Stimulated activated CD4-positive, alpha-beta T cell treated with anti-CD3 and anti-CD28 coated beads, Interleukin-12 subunit alpha, Interleukin-12 subunit beta, amount 100 ng/mL, for 4 hours (primary cell): ENCODE measurements around the gene CIAO2A.
A peak's percentile ranks its signal among the peaks of the same experiment; 100 is the strongest.
"Not testable (repeated sequence)": the region's sequence is repeated elsewhere in the genome, so short reads cannot be mapped to it uniquely, and the experiment has no call there.

Source experiments
- DNase-seq: peaks from one replicate; pipeline ENCODE4 v3.0.0-alpha.2; 2020

The CIAO2A gene

DNA sequence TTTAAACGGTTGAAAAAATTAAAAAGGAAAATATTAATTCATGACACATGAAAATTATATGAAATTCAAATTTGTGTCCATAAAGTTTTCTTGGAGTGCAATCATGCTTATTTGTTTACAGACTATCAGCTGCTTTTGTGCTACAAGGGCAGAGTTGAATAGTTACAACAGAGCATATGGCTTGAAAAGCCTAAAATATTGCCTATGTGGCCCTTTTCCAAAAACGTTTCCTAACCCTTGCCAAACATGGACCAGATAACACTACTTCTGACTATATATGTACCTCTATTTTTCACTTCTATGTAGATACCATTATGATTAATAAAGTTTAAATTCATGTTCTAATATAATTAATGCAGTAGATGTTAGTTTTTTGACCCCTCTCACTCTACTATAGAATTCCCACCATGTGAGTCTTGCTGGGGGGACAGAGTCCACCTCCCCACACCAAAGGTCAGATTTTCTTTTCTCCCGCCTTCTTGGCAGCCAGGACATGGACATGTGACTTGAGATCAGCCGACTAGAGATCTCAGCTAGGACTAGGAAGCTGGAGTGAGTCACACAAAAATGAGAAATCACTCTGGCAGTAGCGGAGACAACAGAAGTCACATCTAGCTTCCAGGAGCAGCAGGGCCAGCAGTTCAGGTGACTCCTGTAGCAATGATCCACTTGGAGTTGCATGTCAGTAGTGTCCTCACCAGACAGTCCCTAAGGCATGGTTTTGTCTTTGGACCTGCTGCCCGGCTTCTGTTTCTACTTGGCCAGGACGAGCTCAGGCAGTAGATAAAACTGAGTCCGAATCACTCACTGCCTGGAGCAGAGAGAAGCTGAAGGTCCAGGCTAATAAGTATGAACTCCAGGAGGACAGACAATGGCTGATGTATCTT, 22.4 kb downstream of the CIAO2A start:
- DNase-seq: no peak

GRCh38 chr15:64070106-64070505, 23.5 kb downstream of the CIAO2A start:
- no peak for DNase-seq

DNA sequence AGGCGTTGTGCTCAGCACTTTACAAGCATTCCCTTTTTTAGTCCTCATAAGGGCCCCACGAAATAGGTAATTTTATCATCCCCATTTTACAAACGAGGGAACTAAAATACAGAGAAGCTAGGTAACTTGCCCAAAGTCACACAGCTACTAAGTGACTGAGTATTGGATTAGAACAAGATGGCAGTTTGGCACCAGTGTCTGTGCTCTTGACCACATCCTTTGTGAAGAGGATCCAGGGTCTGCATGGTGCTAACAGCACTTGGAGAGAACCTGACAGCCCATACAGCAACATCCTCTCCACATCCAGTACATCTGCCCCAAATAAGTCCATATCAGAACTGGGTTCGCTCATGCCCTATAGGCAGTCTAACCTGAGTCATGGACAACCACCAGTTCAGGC, 25.5 kb downstream of the CIAO2A start:
- no peak for DNase-seq

DNA sequence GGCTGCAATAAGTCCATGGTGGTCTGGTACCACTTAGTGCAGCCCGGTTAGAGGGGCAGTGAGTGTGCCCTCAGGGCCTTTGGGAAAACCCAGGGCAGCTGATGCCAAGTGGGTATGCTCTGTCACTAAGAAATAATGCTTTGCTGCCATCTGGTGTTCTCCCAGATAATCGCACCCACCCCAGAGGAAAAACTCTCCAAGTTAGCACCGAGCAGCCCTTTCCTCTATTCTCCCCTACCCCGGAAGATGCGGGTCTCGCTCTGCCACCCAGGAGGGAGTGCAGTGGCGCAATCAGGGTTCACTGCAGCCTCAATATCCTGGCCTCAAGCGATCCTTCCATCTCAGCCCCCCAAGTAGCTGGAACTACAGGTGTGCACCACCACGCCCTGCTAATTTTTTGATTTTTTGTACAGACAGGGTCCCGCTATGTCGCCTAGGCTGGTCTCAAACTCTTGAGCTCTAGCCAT, 26.0 kb downstream of the CIAO2A start:
- peak; percentile 54 for DNase-seq

GRCh38 chr15:64066451-64066850, 27.2 kb downstream of the CIAO2A start:
- no peak for DNase-seq

DNA sequence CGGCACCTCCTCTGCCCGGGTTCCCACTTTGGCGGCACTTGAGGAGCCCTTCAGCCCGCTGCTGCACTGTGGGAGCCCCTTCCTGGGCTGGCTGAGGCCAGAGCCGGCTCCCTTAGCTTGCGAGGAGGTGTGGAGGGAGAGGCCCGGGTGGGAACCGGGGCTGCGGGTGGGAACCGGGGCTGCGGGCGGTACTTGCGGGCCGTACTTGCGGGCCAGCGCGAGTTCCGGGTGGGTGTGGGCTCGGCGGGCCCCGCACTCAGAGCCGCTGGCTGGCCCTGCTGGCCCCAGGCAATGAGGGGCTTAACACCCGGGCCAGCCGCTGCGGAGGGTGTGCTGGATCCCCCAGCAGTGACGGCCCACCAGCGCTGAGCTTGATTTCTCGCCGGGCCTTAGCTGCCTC, 32.9 kb downstream of the CIAO2A start:
- DNase-seq: no peak

DNA sequence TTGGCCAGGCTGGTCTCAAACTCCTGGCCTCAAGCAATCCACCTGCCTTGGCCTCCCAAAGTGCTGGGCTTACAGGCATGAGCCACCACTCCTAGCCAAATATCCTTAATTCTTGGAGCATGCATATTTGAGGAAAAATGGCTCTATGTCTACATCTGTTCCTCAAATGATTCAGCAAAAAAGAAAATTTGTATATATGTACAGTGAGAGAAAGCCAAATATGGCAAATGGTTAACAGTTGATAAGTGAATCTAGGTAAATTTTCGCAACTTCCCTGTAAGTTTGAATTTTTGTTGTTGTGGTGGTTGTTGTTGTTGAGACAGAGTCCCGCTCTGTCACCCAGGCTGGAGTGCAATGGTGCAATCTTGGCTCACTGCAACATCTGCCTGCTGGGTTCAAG, 34.5 kb downstream of the CIAO2A start:
- DNase-seq: not testable (repeated sequence)

DNA sequence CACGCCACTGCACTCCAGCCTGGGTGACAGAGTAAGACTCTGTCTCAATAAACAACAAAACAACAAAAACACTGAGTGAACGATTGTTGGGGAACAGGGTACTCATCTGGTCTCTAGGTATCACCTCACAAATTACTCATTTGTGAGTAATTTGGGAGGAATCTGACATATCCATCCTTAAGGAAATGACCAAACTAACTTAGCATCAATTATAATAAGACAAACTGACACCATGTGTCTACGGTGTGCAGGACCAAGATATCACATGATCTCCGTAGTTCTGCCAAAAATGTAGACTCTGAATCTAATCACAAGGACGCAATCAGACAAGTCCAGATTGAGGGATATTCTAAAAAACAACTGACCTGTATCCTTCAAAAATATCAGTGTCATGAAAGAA, 35.4 kb downstream of the CIAO2A start:
- no peak for DNase-seq

DNA sequence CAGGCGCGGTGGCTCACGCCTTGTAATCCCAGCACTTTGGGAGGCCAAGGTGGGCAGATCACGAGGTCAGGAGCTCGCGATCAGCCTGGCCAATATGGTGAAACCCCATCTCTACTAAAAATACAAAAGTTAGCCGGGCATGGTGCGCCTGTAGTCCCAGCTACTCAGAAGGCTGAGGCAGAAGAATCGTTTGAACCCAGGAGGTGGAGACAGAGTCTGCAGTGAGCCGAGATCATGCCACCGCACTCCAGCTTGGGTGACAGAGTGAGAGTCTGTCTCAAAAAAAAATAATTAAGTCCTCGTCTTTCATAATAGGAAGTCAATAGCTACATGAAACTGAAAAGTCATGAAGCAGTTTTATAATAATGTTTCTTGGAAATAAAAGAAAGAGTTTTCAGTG, 40.0 kb downstream of the CIAO2A start:
- DNase-seq: not testable (repeated sequence)

DNA sequence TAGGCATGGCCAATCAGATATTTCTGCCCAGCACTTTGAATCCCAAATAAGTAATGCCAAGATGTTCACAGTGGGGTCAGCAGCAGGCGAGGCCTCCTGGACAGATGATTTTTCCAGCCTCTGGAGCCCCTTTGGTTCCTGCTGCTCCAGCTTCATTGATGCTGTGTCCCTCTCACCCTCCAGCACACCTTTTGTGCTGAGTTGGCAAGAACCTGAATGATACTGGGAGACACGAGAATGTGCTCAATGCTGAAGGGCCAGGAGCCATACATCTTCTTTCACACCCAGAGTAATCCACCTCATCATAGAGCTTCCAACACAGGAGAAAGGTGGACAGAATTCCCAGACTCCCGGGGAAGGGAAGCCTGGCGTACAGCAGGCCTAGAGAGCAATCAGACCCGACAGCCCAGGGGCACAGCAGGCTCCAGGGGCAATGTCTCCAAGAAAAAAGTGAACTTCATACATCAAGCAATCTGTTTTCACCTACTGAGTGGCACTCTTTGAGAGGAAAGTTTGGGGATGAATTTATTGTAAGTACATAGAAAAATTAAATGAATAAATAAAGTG, 40.6 kb downstream of the CIAO2A start:
- DNase-seq: no peak

DNA sequence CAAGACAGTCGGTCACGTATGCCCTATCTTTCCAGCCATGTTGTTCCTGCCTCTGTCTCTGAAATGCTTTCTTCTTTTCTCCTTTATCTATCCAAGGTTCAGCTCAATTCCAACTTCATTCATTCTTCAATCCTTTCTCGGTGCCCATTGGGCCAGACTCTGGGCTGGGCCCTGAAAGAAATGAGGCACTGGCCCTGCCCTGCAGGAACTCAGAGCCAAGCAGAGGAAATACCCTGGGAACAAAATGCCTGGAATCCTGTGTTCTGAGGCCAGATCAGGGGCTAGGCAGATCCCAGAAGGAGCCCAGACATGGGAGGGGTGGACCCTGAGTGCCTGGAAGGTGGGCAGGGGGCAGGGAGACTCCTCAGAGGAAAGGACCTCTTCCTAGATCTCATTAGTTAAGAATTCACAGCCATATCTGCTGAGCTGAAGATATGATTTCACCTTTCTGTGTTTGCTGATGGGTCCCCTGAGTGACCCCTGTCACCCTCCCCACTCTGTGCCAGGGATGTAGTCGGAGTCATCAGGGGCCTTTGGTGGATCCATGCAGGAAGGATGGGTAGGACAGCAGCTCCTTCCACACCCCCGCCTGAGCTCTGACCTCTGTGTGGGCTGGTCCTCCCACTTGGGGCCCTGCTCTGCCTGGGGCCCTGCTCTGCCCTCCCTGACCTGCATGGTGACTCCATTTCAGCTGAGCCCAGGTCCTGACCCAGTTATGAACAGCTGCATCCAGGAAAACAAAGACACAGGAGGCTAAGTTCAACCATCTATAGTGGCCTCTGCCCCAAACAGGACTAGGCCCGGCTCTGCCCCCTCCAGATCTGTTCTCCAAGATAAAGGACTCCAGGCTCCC, 42.0 kb downstream of the CIAO2A start:
- no peak for DNase-seq

DNA sequence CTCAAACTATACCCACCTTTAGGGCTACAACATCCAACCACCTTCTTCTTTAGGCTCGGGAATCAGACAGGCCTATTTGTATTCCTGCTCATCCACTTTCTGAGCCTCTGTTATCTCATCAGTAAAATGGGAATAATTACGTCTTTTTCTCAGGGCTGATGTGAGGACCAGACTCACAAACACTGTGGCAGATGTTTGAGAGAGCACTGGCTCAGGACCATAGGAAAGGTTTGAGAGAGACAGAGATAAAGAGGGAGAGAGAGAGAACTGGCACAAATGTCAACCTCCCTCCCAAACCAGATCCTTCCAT, 42.6 kb downstream of the CIAO2A start:
- DNase-seq: no peak

DNA sequence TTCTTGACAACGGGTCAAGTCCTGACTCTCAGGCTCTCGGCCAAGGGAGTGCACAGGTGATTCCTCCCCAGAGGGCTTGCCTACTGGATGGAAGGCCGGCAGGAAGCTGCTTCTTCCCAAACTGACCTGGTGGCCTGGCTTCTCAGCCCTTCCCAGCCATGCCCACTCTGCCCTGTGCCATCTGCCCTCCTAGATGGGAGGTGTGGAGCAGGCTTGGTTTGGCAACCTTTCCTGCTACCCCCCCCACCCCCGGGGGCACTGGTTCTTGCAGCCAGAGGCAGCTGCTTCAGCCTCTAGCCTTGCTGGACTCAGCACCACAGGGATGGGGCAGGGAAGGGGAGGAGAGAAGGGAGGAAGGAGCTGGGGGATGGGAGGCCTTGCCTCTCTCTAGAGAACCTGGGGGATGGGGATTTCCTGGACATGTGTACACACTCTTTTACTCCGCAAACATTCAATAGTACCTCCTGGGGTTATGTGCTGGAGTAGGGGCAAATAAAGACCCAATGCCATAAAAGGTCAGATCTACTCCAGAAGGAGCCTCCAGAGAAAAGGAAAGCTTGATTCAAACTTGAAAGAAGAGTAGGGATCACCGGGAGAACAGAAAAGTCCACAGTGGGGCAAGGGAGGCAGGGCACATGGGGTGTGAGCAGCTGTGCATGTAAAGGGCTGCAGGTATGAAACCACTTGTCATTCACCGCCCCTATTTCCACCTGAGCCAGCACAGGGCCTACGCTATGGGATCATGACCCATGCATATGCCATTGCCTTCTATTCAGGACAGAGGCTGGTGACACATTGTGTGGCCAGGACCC, 43.2 kb downstream of the CIAO2A start:
- no peak for DNase-seq

DNA sequence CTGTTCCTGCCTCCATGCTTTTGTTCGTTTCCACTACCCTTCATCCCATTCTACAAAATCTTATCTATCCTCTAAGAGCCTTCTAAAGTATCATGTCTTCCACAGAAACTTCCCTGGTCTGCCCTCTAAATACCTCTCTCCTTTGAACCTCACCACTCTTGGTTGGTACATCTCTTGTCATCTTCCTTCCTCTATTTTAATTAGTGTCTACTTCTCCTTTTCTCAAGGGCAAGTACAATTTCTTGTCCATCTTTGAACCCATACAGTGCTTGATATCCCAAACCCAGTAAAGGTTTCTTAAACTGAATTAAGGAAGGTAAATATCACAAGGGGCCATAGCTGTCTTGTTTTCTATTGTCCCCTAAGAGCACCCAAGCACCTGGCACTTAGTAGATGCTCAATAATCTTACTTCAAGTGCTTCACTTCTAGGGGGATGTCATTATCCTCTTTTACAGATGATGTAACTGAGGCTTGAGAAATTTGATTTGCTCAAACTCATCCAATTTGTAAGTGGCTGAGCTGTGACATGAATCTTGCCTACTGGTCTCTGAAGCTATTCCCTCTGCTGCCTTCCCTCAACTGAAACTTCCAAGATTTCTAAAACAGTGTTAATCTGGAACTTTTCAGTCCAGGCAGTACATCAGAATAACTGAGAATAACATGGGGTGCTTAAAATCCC, 44.7 kb downstream of the CIAO2A start:
- DNase-seq: no peak

- peak; percentile 63 for DNase-seq
Observed at GRCh38 chr15:64046421-64047153, 47.1 kb downstream of the CIAO2A start, which contains the start of gene DAPK2. Gene DAPK2, minus strand, starts transcription at chr15:64046485. Its CDS starts 6,224 bp downstream, at chr15:64040261.

DNA sequence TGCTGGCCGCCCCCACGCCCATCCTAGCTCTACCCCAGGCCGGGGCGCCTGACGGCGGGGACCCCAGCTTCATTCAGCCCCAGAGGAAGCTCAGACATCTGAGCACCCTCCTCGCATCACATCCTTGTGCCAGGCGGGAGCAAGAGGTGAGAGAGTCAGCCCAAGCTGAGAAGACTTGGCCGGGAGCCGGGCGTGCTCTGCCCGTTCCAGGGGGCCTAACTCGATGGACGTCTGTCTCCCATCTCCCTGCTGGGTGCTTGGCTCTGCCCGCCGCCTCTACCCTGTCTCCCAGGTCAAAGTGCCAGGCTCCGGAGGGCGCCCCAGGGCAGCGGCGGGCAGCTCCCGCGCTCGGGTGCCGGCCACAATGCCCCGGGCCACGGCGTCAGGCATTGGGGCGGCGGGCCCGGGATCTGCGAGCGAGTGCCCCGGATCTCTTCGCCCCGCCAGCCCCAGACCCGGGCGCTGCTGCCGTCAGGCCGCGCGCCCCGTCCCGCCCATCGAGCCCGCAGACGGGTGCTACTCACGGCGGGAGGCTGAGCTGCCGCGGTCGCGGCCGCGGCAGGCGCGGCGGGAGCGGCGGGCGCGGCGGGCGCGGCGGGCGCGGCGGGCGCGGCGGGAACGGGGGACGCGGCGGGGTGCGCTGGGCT, 47.7 kb downstream of the CIAO2A start:
- peak; percentile 18 for DNase-seq

DNA sequence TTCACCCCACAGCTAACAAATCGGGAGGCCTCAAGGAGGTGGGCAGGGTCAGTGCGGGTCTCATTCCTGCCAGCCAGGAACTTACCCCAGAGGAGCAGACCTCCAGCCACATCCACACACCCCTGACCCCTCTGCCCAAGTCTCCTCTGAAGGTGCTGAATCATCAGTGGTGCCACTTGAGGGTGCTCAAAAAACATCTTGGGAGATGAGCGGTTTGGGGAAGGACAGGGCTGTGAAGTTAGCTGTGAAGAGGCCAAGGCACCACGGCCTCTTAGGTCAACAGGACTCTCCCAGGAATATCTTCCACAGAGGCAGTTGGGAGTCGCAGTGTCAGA, 48.6 kb downstream of the CIAO2A start:
- DNase-seq: no peak

GRCh38 chr15:64044300-64045100, 49.1 kb downstream of the CIAO2A start:
- no peak for DNase-seq

DNA sequence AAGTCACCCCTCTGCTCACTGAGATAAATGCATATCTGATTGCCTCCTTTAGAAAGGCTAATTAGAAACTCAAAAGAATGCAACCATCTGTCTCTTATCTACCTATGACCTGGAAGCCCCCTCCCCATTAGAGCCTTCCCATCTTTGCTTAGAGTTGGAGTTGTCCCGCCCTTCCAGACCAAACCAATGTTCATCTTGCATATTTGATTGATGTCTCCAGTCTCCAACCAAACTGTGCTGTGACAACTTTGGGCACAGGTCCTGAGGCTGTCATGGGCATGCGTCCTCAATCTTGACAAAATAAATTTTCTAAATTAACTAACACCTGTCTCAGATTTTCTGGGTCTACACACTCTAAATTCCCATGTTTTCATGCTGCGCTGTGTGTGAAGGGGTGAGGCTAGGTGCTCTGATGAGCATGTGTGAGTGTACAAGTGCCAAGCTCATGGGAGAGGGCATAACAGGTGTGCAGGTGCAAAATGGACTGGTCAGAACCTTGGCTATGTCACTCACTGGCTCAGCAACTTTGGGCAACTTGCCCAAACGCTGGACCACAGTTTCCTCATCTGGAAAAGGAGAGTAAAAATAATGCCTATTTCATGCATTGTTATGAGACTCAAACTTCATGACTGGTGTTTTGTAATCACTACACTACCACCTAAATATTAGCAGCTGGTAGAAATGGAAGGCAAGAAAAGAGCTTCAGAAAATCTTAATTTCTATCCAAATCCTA, 54.6 kb downstream of the CIAO2A start:
- no peak for DNase-seq
